Measurements from ENCODE around the gene FBXO7.

The FBXO7 gene

GRCh38 chr22:32474635-32475467 lies at the start of gene FBXO7:
TSS of gene FBXO7 (plus strand) at chr22:32474811. CDS start at chr22:32475003, 192 bp downstream.
- H3K9ac ChIP-seq (ENCODE audit: low read length in 5 of 5): peak within 1 kb of the TSS; percentile 95 to 98 (median 96)
- H3K4me1 ChIP-seq (ENCODE audit: control insufficient read depth in 5 of 5, insufficient read depth in 5 of 5, low read length in 5 of 5): peaks cover 0 to 33% (median 32%) of the 10 kb centered on the region in 5 donors

GRCh38 chr22:32426881-32427280 lies 47.7 kb upstream of the FBXO7 start:
- Histone ChIP-seq H3K4me1 (ENCODE audit: control insufficient read depth in 5 of 5, insufficient read depth in 5 of 5, low read length in 5 of 5) (no peaks in the 10 kb centered on the region), H3K4me3 (ENCODE audit: low read depth in 1 of 5, low read length in 5 of 5) (no peak overlapping the region), H3K27me3 (ENCODE audit: control insufficient read depth in 5 of 5, insufficient read depth in 4 of 5, low read length in 5 of 5) (peaks cover 0 to 14% (median 6%) of the 10 kb centered on the region in 5 donors), H3K27ac (ENCODE audit: low read depth, low read length) (no peak overlapping the region), H3K36me3 (ENCODE audit: control insufficient read depth in 5 of 5, insufficient read depth in 5 of 5, low read length in 5 of 5) (no peaks in the 10 kb centered on the region), H3K9me3 (ENCODE audit: control insufficient read depth in 5 of 5, low read length in 5 of 5) (no peaks in the 10 kb centered on the region), H3K9ac (ENCODE audit: low read length in 5 of 5) (no peak overlapping the region)

More at GRCh38 chr22:32474635-32475467, at the start of gene FBXO7:
- Histone ChIP-seq H3K9me3 (ENCODE audit: control insufficient read depth in 5 of 5, low read length in 5 of 5) (no peaks in the 10 kb centered on the region), H3K4me3 (ENCODE audit: low read depth in 1 of 5, low read length in 5 of 5) (peak within 1 kb of the TSS; percentile 86 to 89 (median 87)), H3K27ac (ENCODE audit: low read depth, low read length) (peak within 1 kb of the TSS; percentile 94), H3K27me3 (ENCODE audit: control insufficient read depth in 5 of 5, insufficient read depth in 4 of 5, low read length in 5 of 5) (no peaks in the 10 kb centered on the region), H3K36me3 (ENCODE audit: control insufficient read depth in 5 of 5, insufficient read depth in 5 of 5, low read length in 5 of 5) (peaks cover 0 to 4% (median 0%) of the 10 kb centered on the region in 5 donors)

GRCh38 chr22:32430352-32430751 lies 44.3 kb upstream of the FBXO7 start:
- no peak overlapping the region for H3K27ac ChIP-seq (ENCODE audit: low read depth, low read length)
- H3K36me3 ChIP-seq (ENCODE audit: control insufficient read depth in 5 of 5, insufficient read depth in 5 of 5, low read length in 5 of 5): no peaks in the 10 kb centered on the region
- H3K4me3 ChIP-seq (ENCODE audit: low read depth in 1 of 5, low read length in 5 of 5): no peak overlapping the region
- peaks cover 0 to 7% (median 6%) of the 10 kb centered on the region in 5 donors for H3K27me3 ChIP-seq (ENCODE audit: control insufficient read depth in 5 of 5, insufficient read depth in 4 of 5, low read length in 5 of 5)
- H3K9me3 ChIP-seq (ENCODE audit: control insufficient read depth in 5 of 5, low read length in 5 of 5): no peaks in the 10 kb centered on the region
- no peak overlapping the region for H3K9ac ChIP-seq (ENCODE audit: low read length in 5 of 5)
- no peaks in the 10 kb centered on the region for H3K4me1 ChIP-seq (ENCODE audit: control insufficient read depth in 5 of 5, insufficient read depth in 5 of 5, low read length in 5 of 5)

GRCh38 chr22:32444068-32444467 lies 30.5 kb upstream of the FBXO7 start:
- Histone ChIP-seq H3K9me3 (ENCODE audit: control insufficient read depth in 5 of 5, low read length in 5 of 5) (no peaks in the 10 kb centered on the region), H3K36me3 (ENCODE audit: control insufficient read depth in 5 of 5, insufficient read depth in 5 of 5, low read length in 5 of 5) (no peaks in the 10 kb centered on the region), H3K4me3 (ENCODE audit: low read depth in 1 of 5, low read length in 5 of 5) (no peak overlapping the region), H3K9ac (ENCODE audit: low read length in 5 of 5) (no peak overlapping the region), H3K27me3 (ENCODE audit: control insufficient read depth in 5 of 5, insufficient read depth in 4 of 5, low read length in 5 of 5) (peaks cover 4 to 25% (median 11%) of the 10 kb centered on the region in 5 donors), H3K4me1 (ENCODE audit: control insufficient read depth in 5 of 5, insufficient read depth in 5 of 5, low read length in 5 of 5) (no peaks in the 10 kb centered on the region), H3K27ac (ENCODE audit: low read depth, low read length) (no peak overlapping the region)

GRCh38 chr22:32446321-32446720 lies 28.3 kb upstream of the FBXO7 start:
- H3K4me1 ChIP-seq (ENCODE audit: control insufficient read depth in 5 of 5, insufficient read depth in 5 of 5, low read length in 5 of 5): no peaks in the 10 kb centered on the region
- no peak overlapping the region for H3K9ac ChIP-seq (ENCODE audit: low read length in 5 of 5)
- H3K4me3 ChIP-seq (ENCODE audit: low read depth in 1 of 5, low read length in 5 of 5): no peak overlapping the region
- no peaks in the 10 kb centered on the region for H3K9me3 ChIP-seq (ENCODE audit: control insufficient read depth in 5 of 5, low read length in 5 of 5)
- H3K27me3 ChIP-seq (ENCODE audit: control insufficient read depth in 5 of 5, insufficient read depth in 4 of 5, low read length in 5 of 5): peaks cover 4 to 25% (median 6%) of the 10 kb centered on the region in 5 donors
- H3K27ac ChIP-seq (ENCODE audit: low read depth, low read length): no peak overlapping the region
- no peaks in the 10 kb centered on the region for H3K36me3 ChIP-seq (ENCODE audit: control insufficient read depth in 5 of 5, insufficient read depth in 5 of 5, low read length in 5 of 5)

- Histone ChIP-seq H3K27ac (ENCODE audit: low read depth, low read length) (no peak overlapping the region), H3K36me3 (ENCODE audit: control insufficient read depth in 5 of 5, insufficient read depth in 5 of 5, low read length in 5 of 5) (no peaks in the 10 kb centered on the region), H3K27me3 (ENCODE audit: control insufficient read depth in 5 of 5, insufficient read depth in 4 of 5, low read length in 5 of 5) (peaks cover 0 to 11% (median 4%) of the 10 kb centered on the region in 5 donors), H3K4me1 (ENCODE audit: control insufficient read depth in 5 of 5, insufficient read depth in 5 of 5, low read length in 5 of 5) (no peaks in the 10 kb centered on the region), H3K9ac (ENCODE audit: low read length in 5 of 5) (no peak overlapping the region), H3K9me3 (ENCODE audit: control insufficient read depth in 5 of 5, low read length in 5 of 5) (peaks cover 0 to 6% (median 0%) of the 10 kb centered on the region in 5 donors), H3K4me3 (ENCODE audit: low read depth in 1 of 5, low read length in 5 of 5) (no peak overlapping the region)
Measured at GRCh38 chr22:32448980-32449379, 25.6 kb upstream of the FBXO7 start.

- H3K27me3 ChIP-seq (ENCODE audit: control insufficient read depth in 5 of 5, insufficient read depth in 4 of 5, low read length in 5 of 5): peaks cover 6 to 11% (median 7%) of the 10 kb centered on the region in 5 donors
- no peaks in the 10 kb centered on the region for H3K36me3 ChIP-seq (ENCODE audit: control insufficient read depth in 5 of 5, insufficient read depth in 5 of 5, low read length in 5 of 5)
- H3K9me3 ChIP-seq (ENCODE audit: control insufficient read depth in 5 of 5, low read length in 5 of 5): peaks cover 0 to 6% (median 0%) of the 10 kb centered on the region in 5 donors
- no peak overlapping the region for H3K27ac ChIP-seq (ENCODE audit: low read depth, low read length)
- no peaks in the 10 kb centered on the region for H3K4me1 ChIP-seq (ENCODE audit: control insufficient read depth in 5 of 5, insufficient read depth in 5 of 5, low read length in 5 of 5)
- H3K4me3 ChIP-seq (ENCODE audit: low read depth in 1 of 5, low read length in 5 of 5): no peak overlapping the region
- no peak overlapping the region for H3K9ac ChIP-seq (ENCODE audit: low read length in 5 of 5)
Measured at GRCh38 chr22:32457031-32457430, 17.6 kb upstream of the FBXO7 start.

GRCh38 chr22:32462452-32462851 lies 12.2 kb upstream of the FBXO7 start:
- peaks cover 9 to 21% (median 13%) of the 10 kb centered on the region in 5 donors for H3K27me3 ChIP-seq (ENCODE audit: control insufficient read depth in 5 of 5, insufficient read depth in 4 of 5, low read length in 5 of 5)

GRCh38 chr22:32465661-32466060 lies 8.9 kb upstream of the FBXO7 start:
- H3K27me3 ChIP-seq (ENCODE audit: control insufficient read depth in 5 of 5, insufficient read depth in 4 of 5, low read length in 5 of 5): peaks cover 8 to 21% (median 12%) of the 10 kb centered on the region in 5 donors

More at GRCh38 chr22:32462452-32462851, 12.2 kb upstream of the FBXO7 start:
- H3K4me1 ChIP-seq (ENCODE audit: control insufficient read depth in 5 of 5, insufficient read depth in 5 of 5, low read length in 5 of 5): no peaks in the 10 kb centered on the region
- no peaks in the 10 kb centered on the region for H3K36me3 ChIP-seq (ENCODE audit: control insufficient read depth in 5 of 5, insufficient read depth in 5 of 5, low read length in 5 of 5)
- no peak overlapping the region for H3K9ac ChIP-seq (ENCODE audit: low read length in 5 of 5)
- no peaks in the 10 kb centered on the region for H3K9me3 ChIP-seq (ENCODE audit: control insufficient read depth in 5 of 5, low read length in 5 of 5)
- no peak overlapping the region for H3K27ac ChIP-seq (ENCODE audit: low read depth, low read length)
- no peak overlapping the region for H3K4me3 ChIP-seq (ENCODE audit: low read depth in 1 of 5, low read length in 5 of 5)

GRCh38 chr22:32466496-32466895 lies 8.1 kb upstream of the FBXO7 start:
- Histone ChIP-seq H3K27ac (ENCODE audit: low read depth, low read length) (no peak overlapping the region), H3K9ac (ENCODE audit: low read length in 5 of 5) (no peak overlapping the region), H3K36me3 (ENCODE audit: control insufficient read depth in 5 of 5, insufficient read depth in 5 of 5, low read length in 5 of 5) (no peaks in the 10 kb centered on the region), H3K4me1 (ENCODE audit: control insufficient read depth in 5 of 5, insufficient read depth in 5 of 5, low read length in 5 of 5) (no peaks in the 10 kb centered on the region), H3K9me3 (ENCODE audit: control insufficient read depth in 5 of 5, low read length in 5 of 5) (no peaks in the 10 kb centered on the region), H3K4me3 (ENCODE audit: low read depth in 1 of 5, low read length in 5 of 5) (no peak overlapping the region), H3K27me3 (ENCODE audit: control insufficient read depth in 5 of 5, insufficient read depth in 4 of 5, low read length in 5 of 5) (peaks cover 6 to 21% (median 8%) of the 10 kb centered on the region in 5 donors)

More at GRCh38 chr22:32465661-32466060, 8.9 kb upstream of the FBXO7 start:
- Histone ChIP-seq H3K9ac (ENCODE audit: low read length in 5 of 5) (no peak overlapping the region), H3K4me1 (ENCODE audit: control insufficient read depth in 5 of 5, insufficient read depth in 5 of 5, low read length in 5 of 5) (no peaks in the 10 kb centered on the region), H3K27ac (ENCODE audit: low read depth, low read length) (no peak overlapping the region), H3K36me3 (ENCODE audit: control insufficient read depth in 5 of 5, insufficient read depth in 5 of 5, low read length in 5 of 5) (no peaks in the 10 kb centered on the region), H3K4me3 (ENCODE audit: low read depth in 1 of 5, low read length in 5 of 5) (no peak overlapping the region), H3K9me3 (ENCODE audit: control insufficient read depth in 5 of 5, low read length in 5 of 5) (no peaks in the 10 kb centered on the region)
